HG02610 (cell line): ENCODE measurements around the gene ADAT3.

ENCODE experiments used
- ATAC-seq: cut with Tn5 transposase; IDR thresholded peaks from one replicate; pipeline ENCODE4 v1.9.1; 2021; ENCODE audit warnings: mild to moderate bottlenecking, moderate library complexity; ENCODE audit not compliant: unreplicated experiment

Gene ADAT3

DNA sequence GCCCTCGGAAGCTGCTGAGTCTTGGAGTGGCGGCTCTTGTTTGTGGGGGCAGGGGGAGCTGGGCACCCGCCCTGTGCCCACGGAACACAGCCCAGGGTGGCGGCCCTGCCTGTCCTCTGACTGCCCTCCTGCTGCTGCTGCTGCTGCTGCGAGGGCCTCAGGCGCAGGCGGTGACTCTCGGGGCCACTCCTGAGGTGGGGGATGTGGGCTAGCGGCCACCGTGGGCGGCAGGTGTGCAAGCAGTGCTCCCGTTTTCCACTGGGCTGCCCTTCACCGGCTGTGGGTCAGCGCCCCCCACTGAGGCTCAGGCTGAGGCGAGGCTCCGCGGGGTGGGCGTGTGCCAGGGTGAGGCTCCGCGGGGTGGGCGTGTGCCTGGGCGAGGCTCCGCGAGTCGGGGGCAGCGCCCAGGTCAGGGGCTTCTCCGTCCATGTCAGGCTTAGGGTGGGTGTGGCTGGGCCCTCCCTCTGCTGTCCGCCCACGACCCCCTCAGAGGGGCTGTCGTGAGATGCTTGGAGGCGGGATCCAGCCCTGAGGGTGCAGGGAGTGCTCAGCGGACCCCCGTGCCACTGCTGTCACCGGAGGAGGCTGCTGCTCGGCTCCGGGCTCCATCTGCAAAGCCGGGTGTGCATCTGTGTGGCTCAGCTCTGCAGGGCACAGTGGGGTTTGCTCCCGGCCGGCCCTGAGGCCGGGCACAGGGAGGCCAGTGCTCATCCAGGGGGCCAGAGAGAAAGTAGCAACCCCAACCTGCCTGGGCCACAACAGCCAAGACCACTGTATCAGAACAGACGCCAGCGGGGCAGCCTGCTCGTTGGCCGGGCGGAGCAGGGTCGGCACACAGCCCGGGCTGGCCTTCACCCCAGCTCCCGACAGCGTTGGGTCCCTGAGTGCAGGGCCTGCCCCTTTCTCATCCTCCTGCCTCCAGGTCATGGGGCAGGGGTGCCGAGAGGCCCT lies 50.2 kb downstream of the ADAT3 start:
- no peak for ATAC-seq

- no peak for ATAC-seq
Observed at GRCh38 chr19:1956122-1956494, 50.9 kb downstream of the ADAT3 start.

DNA sequence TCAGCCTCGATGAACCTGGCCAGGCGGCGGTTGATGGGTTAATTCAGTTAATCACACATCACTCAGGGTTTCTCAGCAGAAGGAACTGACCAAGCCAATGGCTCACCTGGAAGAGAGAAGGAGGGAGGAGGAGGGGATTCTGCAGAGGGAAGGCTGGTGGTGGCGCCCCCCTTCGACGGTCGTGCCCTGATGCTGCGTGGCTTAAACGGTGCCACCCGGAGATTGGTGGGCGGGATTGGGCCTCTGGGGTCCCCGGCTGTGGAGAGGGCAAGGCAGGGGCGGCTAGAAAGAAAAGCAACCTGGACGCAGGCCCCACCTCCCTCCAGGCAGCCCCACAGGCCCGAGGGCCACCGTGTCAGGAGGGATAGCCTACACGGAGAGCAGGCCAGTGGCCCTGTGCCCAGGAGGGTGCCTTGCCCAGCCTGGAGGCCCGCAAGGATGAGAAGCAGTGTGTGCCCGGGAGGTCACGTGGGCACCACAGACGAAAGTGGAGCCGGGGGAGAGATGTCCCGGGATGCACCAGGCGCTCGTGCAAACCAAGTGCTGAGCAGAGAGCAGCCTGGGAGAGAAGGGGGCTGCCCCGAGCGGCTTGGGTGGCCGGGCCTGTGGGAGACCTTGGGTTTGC lies 51.8 kb downstream of the ADAT3 start:
- ATAC-seq = no peak

GRCh38 chr19:1957562-1958248 lies 52.5 kb downstream of the ADAT3 start:
- no peak for ATAC-seq

GRCh38 chr19:1959928-1960589 lies 54.9 kb downstream of the ADAT3 start:
- ATAC-seq = no peak

- no peak for ATAC-seq
Observed at GRCh38 chr19:1961000-1961883, 56.0 kb downstream of the ADAT3 start.

- ATAC-seq = no peak
Observed at GRCh38 chr19:1962674-1963073, 57.5 kb downstream of the ADAT3 start.
